ENCODE data around the gene KIAA1328.

The KIAA1328 gene

GRCh38 chr18:36953047-36953446, 124.1 kb downstream of the KIAA1328 start:
- DNase-seq (ENCODE audit: low read depth): no peak

- DNase-seq (ENCODE audit: low read depth): no peak
These were observed 131.1 kb downstream of the KIAA1328 start for GRCh38 chr18:36960038-36960437.

GRCh38 chr18:36963464-36963863, 134.5 kb downstream of the KIAA1328 start:
- no peak for DNase-seq (ENCODE audit: low read depth)

GRCh38 chr18:36974686-36975085, 145.8 kb downstream of the KIAA1328 start:
- no peak for DNase-seq (ENCODE audit: low read depth)

GRCh38 chr18:36977121-36977520, 148.2 kb downstream of the KIAA1328 start:
- no peak for DNase-seq (ENCODE audit: low read depth)

- DNase-seq (ENCODE audit: low read depth): no peak
These were observed 164.1 kb downstream of the KIAA1328 start for GRCh38 chr18:36993068-36993467.

GRCh38 chr18:37006742-37007141, 177.8 kb downstream of the KIAA1328 start:
- DNase-seq (ENCODE audit: low read depth): no peak

GRCh38 chr18:37012452-37012851, 183.5 kb downstream of the KIAA1328 start:
- DNase-seq (ENCODE audit: low read depth): no peak

- DNase-seq (ENCODE audit: low read depth): no peak
These were observed 190.4 kb downstream of the KIAA1328 start for GRCh38 chr18:37019157-37019827.

GRCh38 chr18:37033419-37033818, 204.5 kb downstream of the KIAA1328 start:
- DNase-seq (ENCODE audit: low read depth): no peak

- DNase-seq (ENCODE audit: low read depth): no peak
These were observed 213.5 kb downstream of the KIAA1328 start for GRCh38 chr18:37042381-37042780.

- no peak for DNase-seq (ENCODE audit: low read depth)
These were observed 226.3 kb downstream of the KIAA1328 start for GRCh38 chr18:37055137-37055802.

GRCh38 chr18:37064187-37064586, 235.3 kb downstream of the KIAA1328 start:
- no peak for DNase-seq (ENCODE audit: low read depth)

GRCh38 chr18:37065254-37065653, 236.3 kb downstream of the KIAA1328 start:
- DNase-seq (ENCODE audit: low read depth): no peak

- no peak for DNase-seq (ENCODE audit: low read depth)
These were observed 256.0 kb downstream of the KIAA1328 start for GRCh38 chr18:37084912-37085311.

GRCh38 chr18:37085362-37085761, 256.4 kb downstream of the KIAA1328 start:
- no peak for DNase-seq (ENCODE audit: low read depth)

- no peak for DNase-seq (ENCODE audit: low read depth)
These were observed 279.0 kb downstream of the KIAA1328 start for GRCh38 chr18:37107748-37108522.

GRCh38 chr18:37122877-37123276, 293.9 kb downstream of the KIAA1328 start:
- no peak for DNase-seq (ENCODE audit: low read depth)

- DNase-seq (ENCODE audit: low read depth): no peak
These were observed 295.6 kb downstream of the KIAA1328 start for GRCh38 chr18:37124516-37124915.

GRCh38 chr18:37135177-37135576, 306.2 kb downstream of the KIAA1328 start:
- no peak for DNase-seq (ENCODE audit: low read depth)

GRCh38 chr18:37138456-37138855, 309.5 kb downstream of the KIAA1328 start:
- DNase-seq (ENCODE audit: low read depth): no peak

- DNase-seq (ENCODE audit: low read depth): no peak
These were observed 310.9 kb downstream of the KIAA1328 start for GRCh38 chr18:37139876-37140275.

- DNase-seq (ENCODE audit: low read depth): no peak
These were observed 316.0 kb downstream of the KIAA1328 start for GRCh38 chr18:37144921-37145320.

Measured in T follicular helper cell (primary cell).